Astrocyte of the cerebellum (primary cell): ENCODE measurements around the gene SH3GL1.

Experiments used
- DNase-seq: peaks from one replicate; pipeline ENCODE4 v3.0.0-alpha.2; 2011; ENCODE audit warnings: low read depth
- H3K4me3 ChIP-seq: 2 replicates; pipeline ENCODE4 v1.5.1; 2011; ENCODE audit warnings: mild to moderate bottlenecking, low read depth, low read length, moderate library complexity
- in situ Hi-C: cut with HindIII; loops from 2 replicates; pipeline ENCODE4 v1.10.0; 2017; ENCODE audit warnings: low sequenced_read_pairs
- TF ChIP-seq, protein P1 (sequence below): IDR thresholded peaks from 2 replicates; pipeline ENCODE4 v1.5.1; 2012; ENCODE audit warnings: low read length, low read depth, moderate library complexity, mild to moderate bottlenecking; ENCODE audit errors: missing control alignments

SH3GL1 gene

GRCh38 chr19:4431808-4432674 is 31.7 kb upstream of the SH3GL1 start:
- DNase-seq = no peak
- no peak overlapping the region for H3K4me3 ChIP-seq
- TF ChIP-seq, protein P1, sequence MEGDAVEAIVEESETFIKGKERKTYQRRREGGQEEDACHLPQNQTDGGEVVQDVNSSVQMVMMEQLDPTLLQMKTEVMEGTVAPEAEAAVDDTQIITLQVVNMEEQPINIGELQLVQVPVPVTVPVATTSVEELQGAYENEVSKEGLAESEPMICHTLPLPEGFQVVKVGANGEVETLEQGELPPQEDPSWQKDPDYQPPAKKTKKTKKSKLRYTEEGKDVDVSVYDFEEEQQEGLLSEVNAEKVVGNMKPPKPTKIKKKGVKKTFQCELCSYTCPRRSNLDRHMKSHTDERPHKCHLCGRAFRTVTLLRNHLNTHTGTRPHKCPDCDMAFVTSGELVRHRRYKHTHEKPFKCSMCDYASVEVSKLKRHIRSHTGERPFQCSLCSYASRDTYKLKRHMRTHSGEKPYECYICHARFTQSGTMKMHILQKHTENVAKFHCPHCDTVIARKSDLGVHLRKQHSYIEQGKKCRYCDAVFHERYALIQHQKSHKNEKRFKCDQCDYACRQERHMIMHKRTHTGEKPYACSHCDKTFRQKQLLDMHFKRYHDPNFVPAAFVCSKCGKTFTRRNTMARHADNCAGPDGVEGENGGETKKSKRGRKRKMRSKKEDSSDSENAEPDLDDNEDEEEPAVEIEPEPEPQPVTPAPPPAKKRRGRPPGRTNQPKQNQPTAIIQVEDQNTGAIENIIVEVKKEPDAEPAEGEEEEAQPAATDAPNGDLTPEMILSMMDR = no peak
- in situ Hi-C loops = no loop called here

GRCh38 chr19:4431296-4431695 is 30.9 kb upstream of the SH3GL1 start:
- no peak overlapping the region for H3K4me3 ChIP-seq
- no peak for DNase-seq
- TF ChIP-seq, protein P1 = no peak

DNA sequence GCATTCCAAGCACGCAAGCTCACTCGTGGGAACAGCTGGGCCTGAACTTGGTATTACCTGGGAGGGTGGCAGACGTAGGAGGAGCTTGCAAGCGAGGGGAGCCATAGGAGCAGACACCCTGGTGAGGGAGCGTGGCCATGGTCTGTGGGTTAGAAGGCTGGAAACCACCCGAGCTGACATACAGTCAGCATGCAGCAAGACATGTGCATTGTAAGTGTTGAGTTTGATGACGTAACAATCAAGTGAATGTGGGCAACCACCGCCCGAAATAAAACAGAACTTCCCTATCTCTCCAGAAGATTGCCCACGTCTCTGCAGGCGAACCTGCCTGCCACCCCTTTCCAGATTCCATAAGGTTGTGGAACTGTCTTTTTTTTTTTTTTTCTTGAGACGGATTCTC is 30.4 kb upstream of the SH3GL1 start:
- in situ Hi-C loops = no loop called here
- no peak for DNase-seq
- H3K4me3 ChIP-seq = no peak overlapping the region
- TF ChIP-seq, protein P1 = no peak

More at GRCh38 chr19:4431296-4431695, 30.9 kb upstream of the SH3GL1 start:
- in situ Hi-C loops = no loop called here

GRCh38 chr19:4429771-4430171 is 29.4 kb upstream of the SH3GL1 start:
- TF ChIP-seq, protein P1 = no peak
- no peak for DNase-seq
- in situ Hi-C loops = no loop called here
- H3K4me3 ChIP-seq = no peak overlapping the region

GRCh38 chr19:4429256-4429655 is 28.9 kb upstream of the SH3GL1 start:
- no peak overlapping the region for H3K4me3 ChIP-seq
- DNase-seq = no peak
- TF ChIP-seq, protein P1 = no peak
- in situ Hi-C loops = no loop called here

GRCh38 chr19:4428326-4428975 is 28.1 kb upstream of the SH3GL1 start:
- DNase-seq = no peak
- in situ Hi-C loops = no loop called here
- H3K4me3 ChIP-seq = no peak overlapping the region
- TF ChIP-seq, protein P1 = no peak
